ENCODE data around the gene ARHGEF16.

The ARHGEF16 gene

GRCh38 chr1:3438661-3439180 lies 15.7 kb upstream of the ARHGEF16 start:
- no peak for DNase-seq (ENCODE audit: low read depth)

GRCh38 chr1:3439346-3440299 lies 14.8 kb upstream of the ARHGEF16 start:
- DNase-seq (ENCODE audit: low read depth), result no peak

GRCh38 chr1:3440300-3440681 lies 14.2 kb upstream of the ARHGEF16 start:
- no peak for DNase-seq (ENCODE audit: low read depth)

GRCh38 chr1:3440711-3441409 lies 13.6 kb upstream of the ARHGEF16 start:
- no peak for DNase-seq (ENCODE audit: low read depth)

GRCh38 chr1:3441410-3441847 lies 13.0 kb upstream of the ARHGEF16 start:
- no peak for DNase-seq (ENCODE audit: low read depth)

- DNase-seq (ENCODE audit: low read depth), result no peak
Measured at GRCh38 chr1:3441880-3442279, 12.6 kb upstream of the ARHGEF16 start.

GRCh38 chr1:3442331-3442730 lies 12.1 kb upstream of the ARHGEF16 start:
- DNase-seq (ENCODE audit: low read depth), result no peak

GRCh38 chr1:3442901-3443300 lies 11.6 kb upstream of the ARHGEF16 start:
- DNase-seq (ENCODE audit: low read depth), result no peak

GRCh38 chr1:3443807-3444206 lies 10.7 kb upstream of the ARHGEF16 start:
- DNase-seq (ENCODE audit: low read depth), result no peak

GRCh38 chr1:3444298-3444697 lies 10.2 kb upstream of the ARHGEF16 start:
- DNase-seq (ENCODE audit: low read depth), result no peak

GRCh38 chr1:3444736-3445135 lies 9.7 kb upstream of the ARHGEF16 start:
- DNase-seq (ENCODE audit: low read depth), result no peak

- DNase-seq (ENCODE audit: low read depth), result no peak
Measured at GRCh38 chr1:3450202-3450863, 4.1 kb upstream of the ARHGEF16 start.

GRCh38 chr1:3450983-3451382 lies 3.5 kb upstream of the ARHGEF16 start:
- no peak for DNase-seq (ENCODE audit: low read depth)

GRCh38 chr1:3451994-3452865 lies 2.2 kb upstream of the ARHGEF16 start:
- DNase-seq (ENCODE audit: low read depth), result no peak

- DNase-seq (ENCODE audit: low read depth), result no peak
Measured at GRCh38 chr1:3452866-3453175, 1.6 kb upstream of the ARHGEF16 start.

- no peak for DNase-seq (ENCODE audit: low read depth)
Measured at GRCh38 chr1:3453203-3453761, 1.2 kb upstream of the ARHGEF16 start.

- no peak for DNase-seq (ENCODE audit: low read depth)
Measured at GRCh38 chr1:3454811-3455618, 550 bp downstream of the ARHGEF16 start.

- DNase-seq (ENCODE audit: low read depth), result no peak
Measured at GRCh38 chr1:3455670-3456448, 1.4 kb downstream of the ARHGEF16 start.

GRCh38 chr1:3456449-3456963 lies 2.0 kb downstream of the ARHGEF16 start:
- DNase-seq (ENCODE audit: low read depth), result no peak

All from non-pigmented ciliary epithelial cell (primary cell).